Chondrocyte (in vitro differentiated cells): Measurements from ENCODE around the gene LPCAT1. TPM values are rescaled to one million over a fixed set of nuclear protein-coding genes. Genes with fewer than 3 reads are reported as not detected.
A peak's percentile ranks its signal among the peaks of the same experiment; 100 is the strongest.

Experiments
- DNase-seq: peaks from one replicate; pipeline ENCODE4 v3.0.0; 2021; ENCODE audit warnings: mixed read lengths, low spot score
- H3K27ac Mint-ChIP-seq: one replicate; pipeline ENCODE4 v1.8.0; 2021; ENCODE audit warnings: mild to moderate bottlenecking, moderate library complexity, mixed read lengths; ENCODE audit not compliant: unreplicated experiment
- H3K27me3 Mint-ChIP-seq: 2 replicates; pipeline ENCODE4 v1.8.0; 2021; ENCODE audit warnings: low read depth, mixed read lengths
- H3K36me3 Mint-ChIP-seq: 2 replicates; pipeline ENCODE4 v1.8.0; 2021; ENCODE audit warnings: low read depth, mixed read lengths
- H3K4me1 Mint-ChIP-seq: 2 replicates; pipeline ENCODE4 v1.8.0; 2021; ENCODE audit warnings: low read depth, mild to moderate bottlenecking, mixed read lengths
- H3K4me3 Mint-ChIP-seq: one replicate; pipeline ENCODE4 v1.8.0; 2021; ENCODE audit warnings: mild to moderate bottlenecking, moderate library complexity, mixed read lengths; ENCODE audit not compliant: unreplicated experiment
- H3K9me3 Mint-ChIP-seq: 2 replicates; pipeline ENCODE4 v1.8.0; 2021; ENCODE audit warnings: low read depth, mixed read lengths
- CTCF ChIP-seq: fragments of 200-600 bp; sonication (generic); IDR thresholded peaks from 2 replicates; pipeline ENCODE4 v1.5.0; 2021; ENCODE audit warnings: antibody characterized with exemption, mild to moderate bottlenecking, moderate library complexity
- total RNA-seq: library from RNA; stranded (reverse); gene quantifications from 3 replicates; pipeline ENCODE4 v1.2.1, GENCODE V29; 2021

The LPCAT1 gene
- total RNA-seq, 1 donor from 2014 or later, result 49.4 TPM

- H3K36me3 Mint-ChIP-seq, result peaks cover 1% of the 10 kb centered on the region
- H3K4me1 Mint-ChIP-seq, result peaks cover 15% of the 10 kb centered on the region
- no peak for DNase-seq
- peaks cover 21% of the 10 kb centered on the region for H3K27me3 Mint-ChIP-seq
- no peaks in the 10 kb centered on the region for H3K9me3 Mint-ChIP-seq
- H3K4me3 Mint-ChIP-seq, result no peak overlapping the region
- no peak overlapping the region for H3K27ac Mint-ChIP-seq
- no peak for TF ChIP-seq CTCF
Observed at GRCh38 chr5:1525624-1526189, 1.9 kb upstream of the LPCAT1 start.

- no peak for TF ChIP-seq CTCF
- Mint-ChIP-seq H3K4me1 (peaks cover 15% of the 10 kb centered on the region), H3K4me3 (peak overlapping the region; percentile 19), H3K27me3 (peaks cover 18% of the 10 kb centered on the region), H3K36me3 (peaks cover 1% of the 10 kb centered on the region), H3K9me3 (no peaks in the 10 kb centered on the region), H3K27ac (peak overlapping the region; percentile 5)
- DNase-seq, result peak; percentile 85
Observed at GRCh38 chr5:1524799-1525623, 1.3 kb upstream of the LPCAT1 start.

GRCh38 chr5:1524481-1524798, 680 bp upstream of the LPCAT1 start:
- H3K9me3 Mint-ChIP-seq, result no peaks in the 10 kb centered on the region

GRCh38 chr5:1523480-1523792, 324 bp downstream of the LPCAT1 start:
- H3K4me3 Mint-ChIP-seq, result peak overlapping the region; percentile 80
- H3K4me1 Mint-ChIP-seq, result peaks cover 15% of the 10 kb centered on the region
- H3K27ac Mint-ChIP-seq, result no peak overlapping the region
- peaks cover 3% of the 10 kb centered on the region for H3K36me3 Mint-ChIP-seq
- DNase-seq, result no peak
- no peak for TF ChIP-seq CTCF
- H3K9me3 Mint-ChIP-seq, result no peaks in the 10 kb centered on the region
- peaks cover 7% of the 10 kb centered on the region for H3K27me3 Mint-ChIP-seq

More at GRCh38 chr5:1524481-1524798, 680 bp upstream of the LPCAT1 start:
- Mint-ChIP-seq H3K27ac (peak overlapping the region; percentile 5), H3K36me3 (no peaks in the 10 kb centered on the region), H3K4me1 (peaks cover 15% of the 10 kb centered on the region), H3K27me3 (peaks cover 13% of the 10 kb centered on the region), H3K4me3 (peak overlapping the region; percentile 41)
- TF ChIP-seq CTCF, result no peak
- DNase-seq, result no peak

- TF ChIP-seq CTCF, result no peak
- H3K4me3 Mint-ChIP-seq, result peak overlapping the region; percentile 80
- DNase-seq, result peak; percentile 82
- no peaks in the 10 kb centered on the region for H3K9me3 Mint-ChIP-seq
- peak overlapping the region; percentile 6 for H3K27ac Mint-ChIP-seq
- peaks cover 15% of the 10 kb centered on the region for H3K4me1 Mint-ChIP-seq
- peaks cover 4% of the 10 kb centered on the region for H3K27me3 Mint-ChIP-seq
- peaks cover 4% of the 10 kb centered on the region for H3K36me3 Mint-ChIP-seq
Observed at GRCh38 chr5:1522601-1523479, 920 bp downstream of the LPCAT1 start.
